HG02571 (cell line): ENCODE data around the gene PANX2.

Source experiments
- ATAC-seq: cut with Tn5 transposase; IDR thresholded peaks from one replicate; pipeline ENCODE4 v1.9.1; 2021; ENCODE audit warnings: mild to moderate bottlenecking, moderate library complexity; ENCODE audit not compliant: unreplicated experiment

Gene PANX2

GRCh38 chr22:50226063-50226874 lies 55.7 kb downstream of the PANX2 start:
- ATAC-seq = no peak

GRCh38 chr22:50226875-50227165 lies 56.3 kb downstream of the PANX2 start:
- ATAC-seq = no peak

GRCh38 chr22:50227579-50228215 lies 57.2 kb downstream of the PANX2 start:
- ATAC-seq = no peak

- no peak for ATAC-seq
These were observed 57.8 kb downstream of the PANX2 start for GRCh38 chr22:50228366-50228765.

GRCh38 chr22:50229370-50229769 lies 58.8 kb downstream of the PANX2 start:
- ATAC-seq = no peak
